Keratinocyte (primary cell): ENCODE data around the gene CASZ1. TPM values are rescaled to one million over a fixed set of nuclear protein-coding genes. Genes with fewer than 3 reads are reported as not detected.

Experiments used
- DNase-seq: peaks from one replicate; pipeline ENCODE4 v3.0.0-alpha.2; 2011; ENCODE audit warnings: low read depth, missing footprints, low spot score
- FAIRE-seq: peaks from 2 replicates; lab custom pipeline; 2011; peaks lifted over from hg19 to GRCh38; lab: Jason Lieb, UNC
- H2AFZ ChIP-seq: 2 replicates; pipeline ENCODE4 v1.6.0; 2012; ENCODE audit warnings: low read length, control low read depth, inconsistent platforms; ENCODE audit not compliant: control insufficient read depth
- H3K27ac ChIP-seq: 2 replicates; pipeline ENCODE4 v1.5.1; 2011; ENCODE audit warnings: low read length; ENCODE audit not compliant: control insufficient read depth, insufficient read depth
- H3K27me3 ChIP-seq: 3 replicates; pipeline ENCODE4 v1.6.0; 2011; ENCODE audit warnings: low read length; ENCODE audit not compliant: control insufficient read depth, insufficient read depth; ENCODE audit errors: extremely low read depth
- H3K36me3 ChIP-seq, 2 experiments: 2 replicates in 1 of 2; 3 replicates in 1 of 2; pipeline ENCODE4 v1.5.1; 2011; ENCODE audit warnings: low read length in 2 of 2, mild to moderate bottlenecking in 1 of 2; ENCODE audit not compliant: control insufficient read depth in 2 of 2, insufficient read depth in 2 of 2; ENCODE audit errors: extremely low read depth in 1 of 2
- H3K4me1 ChIP-seq: 3 replicates; pipeline ENCODE4 v1.5.1; 2011; ENCODE audit warnings: low read length; ENCODE audit not compliant: control insufficient read depth, insufficient read depth; ENCODE audit errors: extremely low read depth
- H3K4me2 ChIP-seq: 3 replicates; pipeline ENCODE4 v1.6.0; 2011; ENCODE audit warnings: low read depth, low read length; ENCODE audit not compliant: control insufficient read depth, insufficient read depth; ENCODE audit errors: extremely low read depth
- H3K4me3 ChIP-seq, 3 experiments: fragments of 200-600 bp in 1 of 3; sonication (generic) in 1 of 3; 2 replicates in 2 of 3; 3 replicates in 1 of 3; pipeline ENCODE4 v1.5.1; 2011 to 2016; ENCODE audit warnings: low read length in 3 of 3, mild to moderate bottlenecking in 3 of 3, control low read depth in 2 of 3, inconsistent platforms in 1 of 3, low read depth in 1 of 3, mixed read lengths in 1 of 3, mixed run types in 1 of 3, moderate library complexity in 1 of 3; ENCODE audit not compliant: control insufficient read depth in 2 of 3, insufficient read depth in 2 of 3; ENCODE audit errors: extremely low read depth in 1 of 3
- H3K79me2 ChIP-seq: 2 replicates; pipeline ENCODE4 v1.6.0; 2012; ENCODE audit warnings: low read length; ENCODE audit not compliant: control insufficient read depth, insufficient read depth
- H3K9ac ChIP-seq: 3 replicates; pipeline ENCODE4 v1.6.0; 2011; ENCODE audit warnings: low read length; ENCODE audit not compliant: control insufficient read depth, insufficient read depth; ENCODE audit errors: extremely low read depth
- H3K9me1 ChIP-seq: 3 replicates; pipeline ENCODE4 v1.6.0; 2011; ENCODE audit warnings: low read length; ENCODE audit not compliant: control insufficient read depth, insufficient read depth; ENCODE audit errors: extremely low read depth
- H3K9me3 ChIP-seq: 2 replicates; pipeline ENCODE4 v1.5.1; 2012; ENCODE audit warnings: low read depth, low read length; ENCODE audit not compliant: control insufficient read depth
- H4K20me1 ChIP-seq: 3 replicates; pipeline ENCODE4 v1.6.0; 2011; ENCODE audit warnings: low read length; ENCODE audit not compliant: control insufficient read depth, insufficient read depth; ENCODE audit errors: extremely low read depth
- EZH2 ChIP-seq: IDR thresholded peaks from one replicate; pipeline ENCODE4 v1.6.1; 2012; ENCODE audit warnings: inconsistent platforms, mild to moderate bottlenecking, low read length, moderate library complexity
- dilution Hi-C: fragments of 300-500 bp; cut with MboI; formaldehyde crosslinking; loops from one replicate; pipeline ENCODE4 v1.7.0; 2020; ENCODE audit warnings: low sequenced_read_pairs; ENCODE audit not compliant: extremely low pct_ligation_motif_present
- polyA plus RNA-seq, 5 experiments: library from polyadenylated mRNA; depleted of rRNA in 3 of 5; stranded (reverse) in 3 of 5; stranded (forward) in 1 of 5; unstranded in 1 of 5; fragments of >200 nt; gene quantifications; 1 replicate in 1 of 5; 2 replicates in 3 of 5; 3 replicates in 1 of 5; pipeline versions ENCODE4 v1.2.1 to v1.2.3, GENCODE V29; 2011 to 2012; ENCODE audit warnings: missing spikeins in 2 of 5, low read depth in 1 of 5, low replicate concordance in 1 of 5
- TF ChIP-seq, protein P1 (sequence below), 3 experiments: IDR thresholded peaks in 1 of 3; conservative IDR thresholded peaks in 1 of 3; optimal IDR thresholded peaks in 1 of 3; 2 replicates in 2 of 3; 3 replicates in 1 of 3; pipeline versions ENCODE3 to v1.5.1; 2011; ENCODE audit warnings: low read length in 3 of 3, mild to moderate bottlenecking in 3 of 3, moderate library complexity in 2 of 3, control low read depth in 1 of 3, inconsistent platforms in 1 of 3; ENCODE audit not compliant: insufficient read depth in 2 of 3; ENCODE audit errors: extremely low read depth in 1 of 3

The CASZ1 gene
- polyA plus RNA-seq, 1 donor (not counting 4 experiments of a cell fraction or from before 2014, with no cell fraction given): 2.8 TPM

DNA sequence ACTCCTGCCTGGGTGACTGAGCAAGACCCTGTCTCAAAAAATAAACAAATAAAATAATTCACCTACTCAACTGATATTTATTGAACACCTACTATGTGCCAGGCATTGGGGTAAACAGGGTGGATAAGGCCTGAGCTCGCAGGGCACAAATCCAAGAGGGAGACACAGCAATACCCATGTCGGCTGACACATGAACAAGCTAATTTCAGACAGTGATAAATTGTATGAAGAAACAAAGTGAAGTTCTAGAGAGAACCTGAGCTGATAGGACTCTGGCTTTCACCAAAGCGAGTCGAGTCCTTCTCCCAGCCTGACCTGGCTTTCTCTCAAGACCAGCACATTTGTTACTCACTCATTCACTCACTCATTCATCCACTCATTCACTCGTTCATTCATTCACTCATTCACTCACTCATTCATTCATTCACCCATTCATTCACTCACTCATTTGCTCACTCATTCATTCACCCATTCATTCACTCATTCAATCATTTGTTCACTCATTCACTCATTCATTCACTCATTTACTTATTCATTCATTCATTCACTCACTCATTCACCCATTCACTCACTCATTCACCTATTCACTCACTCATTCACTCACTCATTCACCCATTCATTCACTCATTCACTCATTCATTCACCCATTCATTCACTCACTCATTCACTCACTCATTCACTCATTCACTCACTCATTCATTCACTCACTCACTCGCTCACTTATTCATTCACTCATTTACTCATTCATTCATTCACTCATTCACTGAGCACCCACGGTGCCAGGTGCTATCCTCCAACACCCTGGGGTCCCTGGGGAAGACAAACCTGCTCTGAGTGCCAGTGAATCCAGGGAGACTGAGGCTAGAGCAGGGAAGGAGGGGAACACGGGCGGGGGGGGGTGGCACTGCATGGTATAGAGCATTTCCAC, 37.4 kb upstream of the CASZ1 start:
- FAIRE-seq (no peak), DNase-seq (no peak)
- no peaks in the 10 kb centered on the region for H4K20me1 ChIP-seq
- H3K4me2 ChIP-seq: no peak overlapping the region
- H3K9me3 ChIP-seq: no peaks in the 10 kb centered on the region
- no peak overlapping the region for H3K4me3 ChIP-seq
- peaks cover 19% of the 10 kb centered on the region for H3K4me1 ChIP-seq
- dilution Hi-C loops: no loop called here
- H3K27me3 ChIP-seq: no peaks in the 10 kb centered on the region
- TF ChIP-seq, protein P1, sequence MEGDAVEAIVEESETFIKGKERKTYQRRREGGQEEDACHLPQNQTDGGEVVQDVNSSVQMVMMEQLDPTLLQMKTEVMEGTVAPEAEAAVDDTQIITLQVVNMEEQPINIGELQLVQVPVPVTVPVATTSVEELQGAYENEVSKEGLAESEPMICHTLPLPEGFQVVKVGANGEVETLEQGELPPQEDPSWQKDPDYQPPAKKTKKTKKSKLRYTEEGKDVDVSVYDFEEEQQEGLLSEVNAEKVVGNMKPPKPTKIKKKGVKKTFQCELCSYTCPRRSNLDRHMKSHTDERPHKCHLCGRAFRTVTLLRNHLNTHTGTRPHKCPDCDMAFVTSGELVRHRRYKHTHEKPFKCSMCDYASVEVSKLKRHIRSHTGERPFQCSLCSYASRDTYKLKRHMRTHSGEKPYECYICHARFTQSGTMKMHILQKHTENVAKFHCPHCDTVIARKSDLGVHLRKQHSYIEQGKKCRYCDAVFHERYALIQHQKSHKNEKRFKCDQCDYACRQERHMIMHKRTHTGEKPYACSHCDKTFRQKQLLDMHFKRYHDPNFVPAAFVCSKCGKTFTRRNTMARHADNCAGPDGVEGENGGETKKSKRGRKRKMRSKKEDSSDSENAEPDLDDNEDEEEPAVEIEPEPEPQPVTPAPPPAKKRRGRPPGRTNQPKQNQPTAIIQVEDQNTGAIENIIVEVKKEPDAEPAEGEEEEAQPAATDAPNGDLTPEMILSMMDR (optimal IDR thresholded peaks at IDR 0.05 in 1 of 3, IDR thresholded peaks at IDR 0.05 in 1 of 3, conservative IDR thresholded peaks at IDR 0.05 in 1 of 3; ENCODE audit: extremely low read depth in 1 of 3, insufficient read depth in 2 of 3, low read length in 3 of 3): no peak
- no peak overlapping the region for H3K27ac ChIP-seq
- no peak overlapping the region for H3K9ac ChIP-seq
- H2AFZ ChIP-seq: no peak overlapping the region
- H3K9me1 ChIP-seq: no peaks in the 10 kb centered on the region
- no peaks in the 10 kb centered on the region for H3K79me2 ChIP-seq
- H3K36me3 ChIP-seq: no peaks in the 10 kb centered on the region

DNA sequence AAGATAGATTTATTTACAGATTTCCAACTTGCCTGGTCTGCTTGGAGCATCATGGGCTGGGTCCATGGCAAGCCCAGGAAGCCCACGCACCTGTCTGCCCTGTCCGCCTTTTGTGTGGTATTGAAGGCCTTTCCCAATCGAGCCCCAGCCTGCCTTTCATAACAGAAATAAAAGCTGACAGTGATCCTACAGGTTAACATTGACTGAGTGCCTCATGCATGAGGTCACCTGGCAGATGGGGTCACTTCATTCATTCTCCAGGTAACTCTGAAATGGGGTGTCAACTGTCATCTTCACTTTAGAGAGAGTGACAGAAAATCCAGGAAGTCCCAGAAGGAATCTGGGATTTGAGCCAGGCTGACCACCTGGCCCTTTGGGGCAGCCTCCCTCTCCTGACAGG, 36.3 kb upstream of the CASZ1 start:
- no peak for DNase-seq
- Histone ChIP-seq H3K27ac (no peak overlapping the region), H3K27me3 (no peaks in the 10 kb centered on the region), H3K9me1 (no peaks in the 10 kb centered on the region), H3K4me1 (peaks cover 19% of the 10 kb centered on the region), H4K20me1 (no peaks in the 10 kb centered on the region), H3K9ac (no peak overlapping the region), H3K4me3 (no peak overlapping the region), H2AFZ (no peak overlapping the region), H3K79me2 (no peaks in the 10 kb centered on the region), H3K36me3 (no peaks in the 10 kb centered on the region), H3K9me3 (no peaks in the 10 kb centered on the region), H3K4me2 (no peak overlapping the region)
- dilution Hi-C loops: no loop called here
- TF ChIP-seq EZH2: no peak
- TF ChIP-seq, protein P1 (optimal IDR thresholded peaks at IDR 0.05 in 1 of 3, IDR thresholded peaks at IDR 0.05 in 1 of 3, conservative IDR thresholded peaks at IDR 0.05 in 1 of 3; ENCODE audit: extremely low read depth in 1 of 3, insufficient read depth in 2 of 3, low read length in 3 of 3): no peak
- FAIRE-seq: peak; percentile 26
